OCI-LY1 (cell line): ENCODE results near the gene ELMO1.

Source experiments
- H2AFZ ChIP-seq: fragments of 200-600 bp; sonication (generic), shearing (Covaris generic); 2 replicates; pipeline ENCODE4 v1.6.0; 2014; ENCODE audit warnings: antibody characterized with exemption, mild to moderate bottlenecking, low read length
- H3F3A ChIP-seq: fragments of 200-600 bp; sonication (generic), shearing (Covaris generic); 2 replicates; pipeline ENCODE4 v1.6.0; 2014; ENCODE audit warnings: mild to moderate bottlenecking, antibody characterized with exemption, low read length, moderate library complexity; ENCODE audit not compliant: insufficient read depth
- H3K27ac ChIP-seq: fragments of 200-600 bp; sonication (generic); 2 replicates; pipeline ENCODE4 v1.5.1; 2014; ENCODE audit warnings: low read length, mixed run types, mild to moderate bottlenecking, low read depth; ENCODE audit not compliant: poor library complexity, severe bottlenecking
- H3K27me3 ChIP-seq: fragments of 200-600 bp; sonication (generic); 2 replicates; pipeline ENCODE4 v1.6.0; 2014; ENCODE audit warnings: antibody characterized with exemption, mild to moderate bottlenecking, low read length, moderate library complexity; ENCODE audit not compliant: insufficient read depth
- H3K36me3 ChIP-seq: fragments of 200-600 bp; sonication (generic); 2 replicates; pipeline ENCODE4 v1.6.1; 2014; ENCODE audit warnings: mild to moderate bottlenecking, antibody characterized with exemption, low read length, moderate library complexity, mixed read lengths; ENCODE audit not compliant: insufficient read depth
- H3K4me1 ChIP-seq: fragments of 200-600 bp; sonication (generic); 2 replicates; pipeline ENCODE4 v1.5.1; 2014; ENCODE audit warnings: mild to moderate bottlenecking, low read length, moderate library complexity; ENCODE audit not compliant: insufficient read depth, severe bottlenecking
- H3K4me2 ChIP-seq: fragments of 200-600 bp; sonication (generic), shearing (Covaris generic); 2 replicates; pipeline ENCODE4 v1.6.1; 2014; ENCODE audit warnings: low read length
- H3K4me3 ChIP-seq: fragments of 200-600 bp; sonication (generic); 2 replicates; pipeline ENCODE4 v1.5.1; 2014; ENCODE audit warnings: low read length, low read depth, mild to moderate bottlenecking, mixed read lengths; ENCODE audit not compliant: poor library complexity, severe bottlenecking
- H3K79me2 ChIP-seq: fragments of 200-600 bp; shearing (Covaris generic); 2 replicates; pipeline ENCODE4 v1.6.1; 2016; ENCODE audit warnings: mixed run types, low read length, mixed read lengths; ENCODE audit not compliant: insufficient read depth
- H3K9ac ChIP-seq: fragments of 200-600 bp; sonication (generic), shearing (Covaris generic); 2 replicates; pipeline ENCODE4 v1.6.1; 2014; ENCODE audit warnings: mild to moderate bottlenecking, low read length, mixed read lengths
- H3K9me2 ChIP-seq: fragments of 200-600 bp; sonication (generic), shearing (Covaris generic); 2 replicates; pipeline ENCODE4 v1.6.1; 2014; ENCODE audit warnings: low read depth, mild to moderate bottlenecking, low read length, mixed read lengths
- H3K9me3 ChIP-seq: fragments of 200-600 bp; shearing (Covaris generic); 2 replicates; pipeline ENCODE4 v1.6.1; 2014; ENCODE audit warnings: low read length, mixed read lengths
- H4K20me1 ChIP-seq: fragments of 200-600 bp; sonication (generic), shearing (Covaris generic); 2 replicates; pipeline ENCODE4 v1.6.0; 2016; ENCODE audit warnings: mild to moderate bottlenecking, low read length; ENCODE audit not compliant: insufficient read depth
- CTCF ChIP-seq: fragments of 200-600 bp; sonication (generic), shearing (Covaris generic); IDR thresholded peaks from 2 replicates; pipeline ENCODE4 v1.5.1; 2017; ENCODE audit warnings: mild to moderate bottlenecking, antibody characterized with exemption, low read length, moderate library complexity, mixed read lengths
- EZH2 ChIP-seq: fragments of 200-600 bp; sonication (generic), shearing (Covaris generic); IDR thresholded peaks from 2 replicates; pipeline ENCODE4 v1.8.0; 2017; ENCODE audit warnings: borderline replicate concordance, mixed run types, mild to moderate bottlenecking, antibody characterized with exemption, low read length, moderate library complexity, mixed read lengths

Gene ELMO1

GRCh38 chr7:37390114-37390513 is 58.5 kb downstream of the ELMO1 start:
- Histone ChIP-seq H3K4me1 (no peaks in the 10 kb centered on the region), H3K4me2 (no peak overlapping the region), H3K27me3 (0 out of 2 replicates have a peak, but pooled peaks cover 4% of the 10 kb centered on the region), H3K9me2 (no peaks in the 10 kb centered on the region), H3K27ac (no peak overlapping the region), H3K79me2 (no peaks in the 10 kb centered on the region), H2AFZ (no peak overlapping the region), H3K36me3 (no peaks in the 10 kb centered on the region), H3K9ac (no peak overlapping the region), H3K9me3 (no peaks in the 10 kb centered on the region), H3F3A (no peaks in the 10 kb centered on the region), H3K4me3 (no peak overlapping the region), H4K20me1 (no peaks in the 10 kb centered on the region)
- TF ChIP-seq EZH2 (no peak), CTCF (no peak)

GRCh38 chr7:37388811-37389210 is 59.9 kb downstream of the ELMO1 start:
- Histone ChIP-seq H3K9me3 (no peaks in the 10 kb centered on the region), H3K9ac (no peak overlapping the region), H3K36me3 (no peaks in the 10 kb centered on the region), H3K4me3 (no peak overlapping the region), H3K27me3 (0 out of 2 replicates have a peak, but pooled peaks cover 5% of the 10 kb centered on the region), H3F3A (no peaks in the 10 kb centered on the region), H3K79me2 (no peaks in the 10 kb centered on the region), H3K4me2 (no peak overlapping the region), H3K9me2 (no peaks in the 10 kb centered on the region), H3K27ac (no peak overlapping the region), H3K4me1 (no peaks in the 10 kb centered on the region), H4K20me1 (no peaks in the 10 kb centered on the region), H2AFZ (no peak overlapping the region)
- TF ChIP-seq CTCF = no peak
- TF ChIP-seq EZH2 = no peak

- Histone ChIP-seq H3K4me2 (no peak overlapping the region), H3K9me2 (no peaks in the 10 kb centered on the region), H3K27me3 (0 out of 2 replicates have a peak, but pooled peaks cover 5% of the 10 kb centered on the region), H3K79me2 (no peaks in the 10 kb centered on the region), H3K9me3 (no peaks in the 10 kb centered on the region), H3K36me3 (no peaks in the 10 kb centered on the region), H2AFZ (no peak overlapping the region), H3F3A (no peaks in the 10 kb centered on the region), H3K4me3 (no peak overlapping the region), H3K4me1 (no peaks in the 10 kb centered on the region), H3K9ac (no peak overlapping the region), H3K27ac (no peak overlapping the region), H4K20me1 (no peaks in the 10 kb centered on the region)
- TF ChIP-seq CTCF (no peak), EZH2 (no peak)
These were observed 62.9 kb downstream of the ELMO1 start for GRCh38 chr7:37385787-37386186.
